IMR-90 (cell line): ENCODE results near the gene EML4.

ENCODE experiments used
- CTCF ChIP-seq: conservative IDR thresholded peaks from 2 replicates; pipeline ENCODE4 v1.5.1; 2012; ENCODE audit warnings: mild to moderate bottlenecking, low read depth, low read length, improper control_type of control experiment
- POLR2A ChIP-seq: IDR thresholded peaks from 2 replicates; pipeline ENCODE4 v1.6.1; 2012; ENCODE audit warnings: mild to moderate bottlenecking, low read depth, low read length
- RCOR1 ChIP-seq: IDR thresholded peaks from 2 replicates; pipeline ENCODE4 v1.6.1; 2012; ENCODE audit warnings: mild to moderate bottlenecking, low read length, improper control_type of control experiment; ENCODE audit not compliant: insufficient replicate concordance
- SMC3 ChIP-seq: fragments of 150-350 bp; IDR thresholded peaks from 2 replicates; pipeline ENCODE4 v1.6.1; 2016; ENCODE audit warnings: low read depth, mild to moderate bottlenecking, antibody characterized with exemption, low read length, moderate library complexity

GRCh38 chr2:42321452-42322064 is 152.4 kb downstream of the EML4 start:
- no peak for TF ChIP-seq POLR2A
- no peak for TF ChIP-seq CTCF
- no peak for TF ChIP-seq SMC3
- TF ChIP-seq RCOR1 = no peak
